WTC11 (cell line): ENCODE measurements around the gene GNA14.

Experiments used
- CREM ChIP-seq: sonication (generic); formaldehyde crosslinking; IDR thresholded peaks from 2 replicates; pipeline ENCODE4 v1.8.1; 2022; ENCODE audit warnings: mild to moderate bottlenecking, missing genetic modification reagents, moderate library complexity
- EMX1 ChIP-seq: fragments of 250-450 bp; sonication (Bioruptor Pico); IDR thresholded peaks from 2 replicates; pipeline ENCODE4 v1.8.0; 2021; ENCODE audit warnings: mild to moderate bottlenecking
- GABPB1 ChIP-seq: sonication (generic); formaldehyde crosslinking; IDR thresholded peaks from 2 replicates; pipeline ENCODE4 v1.8.1; 2023; ENCODE audit warnings: mild to moderate bottlenecking, missing genetic modification reagents
- JUN ChIP-seq: sonication (generic); formaldehyde crosslinking; IDR thresholded peaks from 2 replicates; pipeline ENCODE4 v1.8.0; 2023; ENCODE audit warnings: mild to moderate bottlenecking, missing genetic modification reagents
- NR2C2 ChIP-seq: sonication (generic); formaldehyde crosslinking; IDR thresholded peaks from 2 replicates; pipeline ENCODE4 v1.8.0; 2022; ENCODE audit warnings: mild to moderate bottlenecking, missing genetic modification reagents
- OVOL2 ChIP-seq: fragments of 250-450 bp; sonication (Bioruptor Pico); IDR thresholded peaks from 2 replicates; pipeline ENCODE4 v1.9.0; 2021; ENCODE audit warnings: mild to moderate bottlenecking, borderline replicate concordance
- SP1 ChIP-seq: sonication (generic); formaldehyde crosslinking; conservative IDR thresholded peaks from 2 replicates; pipeline ENCODE4 v1.8.1; 2022; ENCODE audit warnings: missing genetic modification reagents
- TEAD4 ChIP-seq: sonication (generic); formaldehyde crosslinking; IDR thresholded peaks from 2 replicates; pipeline ENCODE4 v1.8.0; 2022; ENCODE audit warnings: mild to moderate bottlenecking, missing genetic modification reagents
- ZNF121 ChIP-seq: sonication (generic); formaldehyde crosslinking; IDR thresholded peaks from 2 replicates; pipeline ENCODE4 v1.8.0; 2023; ENCODE audit warnings: missing genetic modification reagents
- TF ChIP-seq, protein P1 (sequence below): fragments of 200-600 bp; IDR thresholded peaks from 2 replicates; pipeline ENCODE4 v1.8.0; 2022; ENCODE audit warnings: antibody characterized with exemption
- TF ChIP-seq, protein P2 (sequence below): sonication (generic); formaldehyde crosslinking; IDR thresholded peaks from 2 replicates; pipeline ENCODE4 v1.8.0; 2022; ENCODE audit warnings: mild to moderate bottlenecking, missing genetic modification reagents
- TF ChIP-seq, protein P3 (sequence below): fragments of 250-450 bp; sonication (Bioruptor Pico); IDR thresholded peaks from 2 replicates; pipeline ENCODE4 v2.1.2; 2022; ENCODE audit warnings: mild to moderate bottlenecking, moderate library complexity

DNA sequence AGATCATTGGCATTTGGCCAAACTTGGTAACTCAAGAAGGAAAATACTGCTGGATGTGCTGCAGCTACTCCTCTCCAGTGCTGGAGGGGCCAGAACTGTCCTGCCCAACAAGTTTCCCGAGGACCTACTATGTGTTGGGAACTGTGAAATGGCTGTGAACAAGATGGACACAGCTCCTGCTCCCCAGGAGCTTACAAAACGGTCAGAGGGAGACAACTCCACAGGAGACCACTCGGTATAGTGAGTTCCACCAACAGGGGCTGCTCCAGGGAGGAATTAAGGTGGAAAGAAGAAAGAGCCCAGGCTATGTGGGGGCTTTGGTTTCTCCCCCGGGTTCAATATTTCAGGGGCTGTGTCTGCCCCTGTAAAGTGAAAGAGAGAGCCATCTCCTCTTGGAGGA, 78.8 kb downstream of the GNA14 start:
- TF ChIP-seq JUN (CRISPR knock-in tag): no peak
- TF ChIP-seq NR2C2 (CRISPR knock-in tag): no peak
- TF ChIP-seq, protein P1, sequence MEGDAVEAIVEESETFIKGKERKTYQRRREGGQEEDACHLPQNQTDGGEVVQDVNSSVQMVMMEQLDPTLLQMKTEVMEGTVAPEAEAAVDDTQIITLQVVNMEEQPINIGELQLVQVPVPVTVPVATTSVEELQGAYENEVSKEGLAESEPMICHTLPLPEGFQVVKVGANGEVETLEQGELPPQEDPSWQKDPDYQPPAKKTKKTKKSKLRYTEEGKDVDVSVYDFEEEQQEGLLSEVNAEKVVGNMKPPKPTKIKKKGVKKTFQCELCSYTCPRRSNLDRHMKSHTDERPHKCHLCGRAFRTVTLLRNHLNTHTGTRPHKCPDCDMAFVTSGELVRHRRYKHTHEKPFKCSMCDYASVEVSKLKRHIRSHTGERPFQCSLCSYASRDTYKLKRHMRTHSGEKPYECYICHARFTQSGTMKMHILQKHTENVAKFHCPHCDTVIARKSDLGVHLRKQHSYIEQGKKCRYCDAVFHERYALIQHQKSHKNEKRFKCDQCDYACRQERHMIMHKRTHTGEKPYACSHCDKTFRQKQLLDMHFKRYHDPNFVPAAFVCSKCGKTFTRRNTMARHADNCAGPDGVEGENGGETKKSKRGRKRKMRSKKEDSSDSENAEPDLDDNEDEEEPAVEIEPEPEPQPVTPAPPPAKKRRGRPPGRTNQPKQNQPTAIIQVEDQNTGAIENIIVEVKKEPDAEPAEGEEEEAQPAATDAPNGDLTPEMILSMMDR: no peak
- TF ChIP-seq, protein P2, sequence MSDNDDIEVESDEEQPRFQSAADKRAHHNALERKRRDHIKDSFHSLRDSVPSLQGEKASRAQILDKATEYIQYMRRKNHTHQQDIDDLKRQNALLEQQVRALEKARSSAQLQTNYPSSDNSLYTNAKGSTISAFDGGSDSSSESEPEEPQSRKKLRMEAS: no peak
- no peak for TF ChIP-seq OVOL2 (CRISPR knock-in tag)
- TF ChIP-seq ZNF121 (CRISPR knock-in tag): no peak
- TF ChIP-seq GABPB1 (CRISPR knock-in tag): no peak
- TF ChIP-seq EMX1 (CRISPR knock-in tag): no peak
- no peak for TF ChIP-seq TEAD4
- TF ChIP-seq SP1 (CRISPR knock-in tag): no peak
- TF ChIP-seq, protein P3, sequence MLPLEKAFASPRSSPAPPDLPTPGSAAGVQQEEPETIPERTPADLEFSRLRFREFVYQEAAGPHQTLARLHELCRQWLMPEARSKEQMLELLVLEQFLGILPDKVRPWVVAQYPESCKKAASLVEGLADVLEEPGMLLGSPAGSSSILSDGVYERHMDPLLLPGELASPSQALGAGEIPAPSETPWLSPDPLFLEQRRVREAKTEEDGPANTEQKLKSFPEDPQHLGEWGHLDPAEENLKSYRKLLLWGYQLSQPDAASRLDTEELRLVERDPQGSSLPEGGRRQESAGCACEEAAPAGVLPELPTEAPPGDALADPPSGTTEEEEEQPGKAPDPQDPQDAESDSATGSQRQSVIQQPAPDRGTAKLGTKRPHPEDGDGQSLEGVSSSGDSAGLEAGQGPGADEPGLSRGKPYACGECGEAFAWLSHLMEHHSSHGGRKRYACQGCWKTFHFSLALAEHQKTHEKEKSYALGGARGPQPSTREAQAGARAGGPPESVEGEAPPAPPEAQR (CRISPR knock-in tag): no peak
- no peak for TF ChIP-seq CREM
